SKM-1 treated with dmso at 0.1 percent for 144 hours (cell line): ENCODE measurements around the gene DNAJB12.
A peak's percentile ranks its signal among the peaks of the same experiment; 100 is the strongest.
"Not testable (repeated sequence)": the region's sequence is repeated elsewhere in the genome, so short reads cannot be mapped to it uniquely, and the experiment has no call there.

Experiments
- DNase-seq: peaks from one replicate; lab custom pipeline; 2025; ENCODE audit not compliant: unreplicated experiment; lab: John Stamatoyannopoulos, UW

The DNAJB12 gene

DNA sequence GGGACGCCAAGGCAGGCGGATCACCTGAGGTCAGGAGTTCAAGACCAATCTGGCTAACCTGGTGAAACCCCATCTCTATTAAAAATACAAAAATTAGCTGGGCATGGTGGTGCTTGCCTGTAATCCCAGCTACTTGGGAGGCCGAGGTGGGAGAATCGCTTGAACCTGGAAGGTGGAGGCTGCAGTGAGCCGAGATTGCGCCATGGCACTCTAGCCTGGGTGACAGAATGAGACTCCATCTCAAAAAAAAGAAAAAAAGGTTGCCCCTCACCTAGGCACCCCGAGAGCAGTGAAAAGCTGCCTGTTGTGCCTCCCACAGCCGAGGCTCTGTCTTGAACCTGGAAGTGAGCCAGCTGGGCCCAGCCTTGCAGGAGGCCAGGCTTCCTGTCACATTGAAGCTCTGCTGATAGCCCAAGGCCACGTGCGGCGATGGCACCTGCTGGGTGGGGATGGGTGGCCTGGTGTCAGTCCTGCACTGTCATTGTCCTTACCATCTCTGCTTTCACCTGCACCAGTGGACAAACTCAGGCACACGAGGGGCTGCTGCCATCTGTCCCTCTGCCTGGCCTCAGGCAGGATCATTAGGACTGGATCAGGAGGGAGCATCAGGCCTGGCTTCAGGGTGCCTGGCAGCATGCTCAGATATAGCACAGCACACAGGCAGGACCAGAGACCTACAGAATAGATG lies 37.8 kb downstream of the DNAJB12 start:
- DNase-seq = peak; percentile 37

- DNase-seq = no peak
Measured at GRCh38 chr10:72316386-72316700, 38.4 kb downstream of the DNAJB12 start.

DNA sequence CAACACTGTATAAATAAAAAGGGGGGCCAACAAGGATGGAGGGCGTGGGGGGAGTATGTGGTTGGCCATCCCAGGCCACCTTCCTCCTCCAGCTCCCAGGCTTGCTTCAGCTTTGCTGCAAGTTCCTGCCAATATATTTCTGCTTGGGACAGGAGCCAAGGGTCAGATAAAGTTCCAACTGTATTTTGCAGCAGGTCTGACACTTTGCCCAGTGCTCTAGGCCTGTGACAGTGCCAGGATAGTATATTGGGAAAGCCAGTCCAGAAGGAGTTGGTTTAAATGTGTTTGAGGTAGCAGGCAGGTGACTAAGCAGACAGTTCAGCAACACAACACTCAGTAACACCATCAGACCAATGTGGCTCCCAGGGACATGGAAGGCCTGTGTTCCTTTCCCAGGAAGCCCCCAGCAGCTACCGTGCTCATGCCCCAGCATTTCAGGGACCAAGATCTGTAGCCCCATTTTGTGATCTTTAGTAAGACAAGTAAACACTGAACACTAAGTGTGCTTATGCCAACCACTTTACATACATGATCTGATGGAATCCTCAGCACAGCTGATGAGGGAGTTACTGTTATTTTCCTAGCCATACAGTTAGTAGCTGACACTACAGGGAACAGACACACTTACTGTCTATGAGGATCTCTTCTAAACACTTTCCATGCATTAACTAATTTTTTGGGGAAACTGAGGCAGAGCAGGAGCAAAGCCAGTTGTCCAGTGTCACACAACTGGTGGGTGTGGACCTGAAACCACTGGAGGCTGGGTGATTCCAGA lies 38.9 kb downstream of the DNAJB12 start:
- no peak for DNase-seq

GRCh38 chr10:72315054-72315453 lies 39.7 kb downstream of the DNAJB12 start:
- DNase-seq = no peak

DNA sequence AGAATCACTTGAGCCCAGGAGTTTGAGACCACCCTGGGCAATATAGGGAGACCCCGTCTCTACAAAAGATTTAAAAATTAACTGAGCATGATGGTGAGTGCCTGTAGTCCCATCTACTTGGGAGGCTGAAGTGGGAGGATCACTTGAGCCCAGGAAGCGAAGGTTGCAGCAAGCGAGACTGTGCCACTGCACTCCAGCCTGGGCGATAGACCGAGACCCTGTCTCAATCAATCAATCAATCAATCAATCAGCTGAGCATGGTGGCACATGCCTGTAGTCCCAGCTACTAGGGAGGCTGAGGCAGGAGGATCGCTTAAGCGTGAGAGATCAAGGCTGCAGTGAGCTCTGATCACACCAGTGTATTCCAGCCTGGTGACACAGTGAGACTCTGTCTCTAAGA lies 40.5 kb downstream of the DNAJB12 start:
- DNase-seq = no peak

GRCh38 chr10:72312865-72313391 lies 41.8 kb downstream of the DNAJB12 start:
- DNase-seq = no peak

GRCh38 chr10:72311667-72312066 lies 43.1 kb downstream of the DNAJB12 start:
- no peak for DNase-seq

- no peak for DNase-seq
Measured at GRCh38 chr10:72310636-72311035, 44.1 kb downstream of the DNAJB12 start.

DNA sequence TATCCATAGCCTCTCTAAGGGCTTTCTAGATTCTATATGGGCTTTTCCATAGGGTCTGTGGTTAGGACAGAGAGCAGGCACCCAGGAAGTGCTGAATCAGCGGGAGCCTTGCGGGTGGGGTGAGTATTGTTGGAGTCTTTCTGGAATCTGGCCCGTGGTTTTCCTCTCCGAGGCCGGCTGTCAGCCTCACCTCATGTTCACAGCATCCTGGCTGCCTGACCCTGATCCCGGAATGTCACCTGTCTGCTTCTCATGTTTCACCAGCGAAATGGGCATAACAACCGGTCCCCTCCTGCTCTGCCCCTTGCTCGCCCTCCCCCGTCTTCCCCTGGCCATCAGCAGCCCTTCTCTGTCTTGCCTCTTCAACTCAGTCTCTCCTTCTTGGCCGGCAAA lies 44.5 kb downstream of the DNAJB12 start:
- no peak for DNase-seq

- DNase-seq = no peak
Measured at GRCh38 chr10:72309290-72310240, 45.2 kb downstream of the DNAJB12 start.

GRCh38 chr10:72308320-72308987 lies 46.3 kb downstream of the DNAJB12 start:
- DNase-seq = peak; percentile 32

- DNase-seq = not testable (repeated sequence)
Measured at GRCh38 chr10:72307711-72308110, 47.0 kb downstream of the DNAJB12 start.

GRCh38 chr10:72306215-72306760 lies 48.4 kb downstream of the DNAJB12 start:
- DNase-seq = no peak

GRCh38 chr10:72303424-72304128 lies 51.1 kb downstream of the DNAJB12 start:
- DNase-seq = no peak

GRCh38 chr10:72298592-72299519 lies 55.9 kb downstream of the DNAJB12 start:
- DNase-seq = no peak

DNA sequence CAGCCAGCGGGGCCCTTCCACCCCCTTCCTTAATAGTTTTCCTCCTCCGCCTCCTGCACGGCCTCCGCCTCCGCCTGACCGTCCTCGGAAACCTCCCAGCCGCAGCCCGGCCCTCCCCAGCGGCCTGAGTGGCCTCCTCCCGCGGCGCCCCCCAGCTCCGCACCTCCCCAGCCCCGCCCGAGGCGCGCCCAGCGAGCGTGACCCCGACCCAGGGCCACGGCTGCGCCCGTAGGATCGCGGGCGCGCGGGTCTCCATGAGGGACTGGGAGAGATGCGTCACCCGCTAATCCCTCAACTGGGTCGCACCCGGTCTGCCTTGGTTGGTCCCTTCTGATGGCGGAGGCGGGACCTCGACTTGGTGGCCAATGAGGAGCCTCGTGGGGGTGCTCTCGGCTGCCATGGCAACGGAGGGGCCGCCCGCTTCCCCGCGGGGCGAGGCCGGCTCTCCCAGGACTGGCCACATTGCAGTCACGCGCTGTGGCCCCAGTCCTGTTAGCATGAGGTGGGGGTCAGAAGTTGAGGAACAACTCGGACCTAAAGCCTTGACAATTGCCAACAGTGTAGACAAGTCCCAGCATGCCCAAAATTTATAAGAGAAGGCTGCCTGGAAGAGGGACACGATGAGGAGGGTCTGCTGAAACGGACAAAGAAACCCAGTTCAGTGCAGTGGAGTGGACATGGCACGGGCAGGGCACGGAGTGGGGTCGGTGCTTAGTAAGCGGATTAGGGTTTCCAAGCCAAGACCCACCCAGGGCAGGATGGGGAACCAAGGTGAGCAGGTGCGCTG lies 56.7 kb downstream of the DNAJB12 start:
- DNase-seq = no peak

DNA sequence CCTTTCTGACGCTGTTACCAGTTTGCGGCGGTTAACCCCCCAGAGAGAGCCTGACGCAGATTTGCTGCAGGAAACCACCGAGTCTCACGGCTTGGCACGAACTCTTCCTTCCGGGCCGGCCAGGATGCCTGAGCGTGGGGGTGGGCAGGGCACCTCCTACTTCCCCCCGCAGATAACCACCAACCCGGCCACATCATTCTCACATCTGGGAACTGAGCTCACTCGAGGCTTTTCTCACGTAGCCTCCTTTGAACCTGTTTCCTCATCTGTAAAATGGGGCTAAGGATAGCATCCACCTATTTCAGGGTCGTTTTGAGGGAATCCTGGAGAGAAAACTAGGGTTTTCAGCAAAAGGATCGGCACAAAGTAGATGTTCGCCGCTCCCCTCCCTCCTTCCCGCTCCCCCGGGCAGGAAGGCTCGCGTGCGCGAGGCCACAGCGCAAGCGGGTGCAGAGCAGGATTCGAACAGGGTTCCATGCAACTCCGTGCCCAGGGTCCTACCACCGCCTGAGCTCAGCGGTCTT lies 57.4 kb downstream of the DNAJB12 start:
- peak; percentile 70 for DNase-seq

GRCh38 chr10:72296829-72297280 lies 57.9 kb downstream of the DNAJB12 start:
- not testable (repeated sequence) for DNase-seq
